Gastrocnemius medialis (tissue), 4 donors: Measurements from ENCODE around the gene ZDHHC18. TPM values are rescaled to one million over a fixed set of nuclear protein-coding genes. Genes with fewer than 3 reads are reported as not detected.

ENCODE experiments used
- ATAC-seq, 2 donors: fragments of 150-250 bp; one replicate each; pipeline ENCODE4 v1.9.1; 2016
- DNase-seq, 2 donors: peaks; one replicate each; pipeline ENCODE4 v3.0.0-alpha.2; 2019
- H3K27ac ChIP-seq, 4 donors: fragments of 200-600 bp; sonication (generic); 1 replicate in 1 of 4; 2 replicates in 3 of 4; pipeline ENCODE4 v1.5.1; 2016 to 2018; ENCODE audit warnings: mild to moderate bottlenecking in 2 of 4, moderate library complexity in 1 of 4
- H3K27me3 ChIP-seq, 3 donors: fragments of 200-600 bp; sonication (generic) in 2 of 3; 1 replicate in 1 of 3; 2 replicates in 2 of 3; pipeline versions ENCODE4 v1.5.1 to v1.6.0; 2016 to 2019; ENCODE audit warnings: mild to moderate bottlenecking in 1 of 3, moderate library complexity in 1 of 3
- H3K36me3 ChIP-seq, 2 donors: fragments of 200-600 bp; sonication (generic) in 1 of 2; one replicate each; pipeline ENCODE4 v1.5.1; 2017 to 2018
- H3K4me1 ChIP-seq, 2 donors: fragments of 200-600 bp; sonication (generic) in 1 of 2; one replicate each; pipeline ENCODE4 v1.5.1; 2016 to 2017; ENCODE audit warnings: mild to moderate bottlenecking in 2 of 2
- H3K4me3 ChIP-seq, 4 donors: fragments of 200-600 bp; sonication (generic) in 3 of 4; 1 replicate in 1 of 4; 2 replicates in 3 of 4; pipeline ENCODE4 v1.5.1; 2016 to 2019; ENCODE audit warnings: mild to moderate bottlenecking in 2 of 4
- H3K9me3 ChIP-seq, 3 donors: fragments of 200-600 bp; sonication (generic) in 2 of 3; 1 replicate in 1 of 3; 2 replicates in 2 of 3; pipeline ENCODE4 v1.5.1; 2016 to 2019
- POLR2A ChIP-seq, 2 donors: fragments of 450-650 bp; IDR thresholded peaks; one replicate each; pipeline ENCODE4 v1.6.1; 2017; ENCODE audit warnings: antibody characterized with exemption in 2 of 2, mild to moderate bottlenecking in 2 of 2, moderate library complexity in 2 of 2
- in situ Hi-C, 4 donors: fragments of 200-750 bp; cut with MboI; loops; one replicate each; pipeline versions ENCODE4 v1.15.0 to v1.8.0; 2017; ENCODE audit warnings: low sequenced_read_pairs in 4 of 4
- intact Hi-C: fragments of 100-400 bp; cut with DNase I; formaldehyde crosslinking; loops from one replicate; pipeline ENCODE4 v1.15.1; 2023; ENCODE audit warnings: low total_unique reads
- total RNA-seq, 4 donors: library from RNA; depleted of rRNA; stranded (reverse); fragments of >200 nt; gene quantifications; one replicate each; pipeline versions ENCODE4 v1.1.0 to v1.2.3, GENCODE V29; 2016
- TF ChIP-seq, protein P1 (sequence below), 5 experiments: fragments of 450-650 bp in 3 of 5; fragments of 200-600 bp in 2 of 5; sonication (generic) in 2 of 5; IDR thresholded peaks in 4 of 5; conservative IDR thresholded peaks in 1 of 5; 1 replicate in 4 of 5; 2 replicates in 1 of 5; pipeline ENCODE4 v1.5.1; 2016 to 2019; ENCODE audit warnings: antibody characterized with exemption in 5 of 5, mild to moderate bottlenecking in 3 of 5, moderate library complexity in 3 of 5

ZDHHC18 gene
- total RNA-seq, 4 donors from 2014 or later, result 8.1 to 16.3 (median 12.5) TPM

DNA sequence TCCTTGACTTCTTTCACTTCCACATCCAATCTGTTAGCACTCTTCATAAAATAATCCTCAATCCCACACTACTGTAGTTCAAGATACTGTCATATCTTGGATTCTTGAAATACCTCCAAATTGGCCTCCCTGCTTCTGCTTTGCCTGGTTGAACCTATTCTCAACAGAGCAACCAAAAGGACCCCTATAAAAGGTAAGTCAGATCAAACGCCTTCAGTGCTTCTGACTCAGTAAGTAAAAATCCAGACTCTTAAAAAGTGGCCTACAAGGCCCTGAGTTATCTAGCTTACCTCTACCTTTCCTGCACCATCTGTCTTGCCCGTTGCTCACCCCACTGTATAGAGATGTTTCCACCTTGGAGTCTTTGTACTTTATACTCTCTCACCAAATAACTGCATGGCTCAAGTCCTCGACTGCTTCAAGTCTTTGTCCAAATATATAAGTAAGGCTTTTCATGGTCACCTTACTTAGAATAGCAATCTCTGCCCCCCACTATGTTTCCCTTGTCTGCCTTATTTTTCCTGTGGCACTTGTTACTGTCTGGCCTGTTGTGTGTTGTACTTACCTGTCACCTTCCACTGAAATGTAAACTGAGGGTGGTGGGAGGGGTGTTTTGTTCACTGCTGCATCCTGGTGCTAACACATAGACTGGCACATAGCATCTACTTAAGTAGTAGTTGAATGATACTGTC, 43.8 kb upstream of the ZDHHC18 start:
- Histone ChIP-seq H3K27ac (peak overlapping the region in 3 of 4 donors; percentile 97 to 99 (median 98)), H3K9me3 (no peaks in the 10 kb centered on the region), H3K36me3 (peaks cover 0 to 34% of the 10 kb centered on the region in 2 donors), H3K27me3 (no peaks in the 10 kb centered on the region), H3K4me3 (no peak overlapping the region), H3K4me1 (peaks cover 36 to 56% of the 10 kb centered on the region in 2 donors)
- ATAC-seq, result no peak
- intact Hi-C loops, result no loop called here
- DNase-seq, result no peak
- no peak for TF ChIP-seq POLR2A (IDR thresholded peaks at IDR 0.05)
- in situ Hi-C loops, result loop anchor here in 1 of 4 donors (10.0 kb wide), 1 partner anchor 88 kb away; the partner anchor contains the start of gene ARID1A

DNA sequence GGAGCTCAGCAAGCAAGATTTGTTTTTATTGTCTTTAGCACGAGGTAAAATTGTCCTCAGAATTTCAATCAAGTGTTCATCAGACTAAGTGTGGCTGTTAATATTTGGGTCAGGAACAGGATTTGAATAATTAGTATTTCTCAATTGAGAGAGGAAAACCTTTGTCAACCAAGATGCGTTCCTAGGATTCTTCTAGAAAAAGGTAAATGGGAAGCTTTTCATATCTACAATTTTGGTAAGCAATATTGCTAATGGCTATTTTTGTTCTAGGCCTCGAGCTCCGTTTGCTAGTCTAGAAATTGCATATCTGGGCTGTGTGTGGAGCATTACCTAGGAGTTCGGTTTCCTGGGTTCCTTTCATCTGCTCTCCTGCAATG, 42.9 kb upstream of the ZDHHC18 start:
- TF ChIP-seq, protein P1, sequence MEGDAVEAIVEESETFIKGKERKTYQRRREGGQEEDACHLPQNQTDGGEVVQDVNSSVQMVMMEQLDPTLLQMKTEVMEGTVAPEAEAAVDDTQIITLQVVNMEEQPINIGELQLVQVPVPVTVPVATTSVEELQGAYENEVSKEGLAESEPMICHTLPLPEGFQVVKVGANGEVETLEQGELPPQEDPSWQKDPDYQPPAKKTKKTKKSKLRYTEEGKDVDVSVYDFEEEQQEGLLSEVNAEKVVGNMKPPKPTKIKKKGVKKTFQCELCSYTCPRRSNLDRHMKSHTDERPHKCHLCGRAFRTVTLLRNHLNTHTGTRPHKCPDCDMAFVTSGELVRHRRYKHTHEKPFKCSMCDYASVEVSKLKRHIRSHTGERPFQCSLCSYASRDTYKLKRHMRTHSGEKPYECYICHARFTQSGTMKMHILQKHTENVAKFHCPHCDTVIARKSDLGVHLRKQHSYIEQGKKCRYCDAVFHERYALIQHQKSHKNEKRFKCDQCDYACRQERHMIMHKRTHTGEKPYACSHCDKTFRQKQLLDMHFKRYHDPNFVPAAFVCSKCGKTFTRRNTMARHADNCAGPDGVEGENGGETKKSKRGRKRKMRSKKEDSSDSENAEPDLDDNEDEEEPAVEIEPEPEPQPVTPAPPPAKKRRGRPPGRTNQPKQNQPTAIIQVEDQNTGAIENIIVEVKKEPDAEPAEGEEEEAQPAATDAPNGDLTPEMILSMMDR (IDR thresholded peaks at IDR 0.05 in 4 of 5, conservative IDR thresholded peaks at IDR 0.05 in 1 of 5), result no peak
- no peak for TF ChIP-seq POLR2A (IDR thresholded peaks at IDR 0.05)
- peaks cover 0 to 24% of the 10 kb centered on the region in 2 donors for H3K36me3 ChIP-seq
- H3K4me1 ChIP-seq, result peaks cover 36 to 56% of the 10 kb centered on the region in 2 donors
- in situ Hi-C loops (loop anchor here in 1 of 4 donors (10.0 kb wide), 1 partner anchor 89 kb away; the partner anchor contains the start of gene ARID1A), intact Hi-C loops (loop anchor here (2.0 kb wide), 1 partner anchor 59 kb away; no protein-coding TSS in a partner anchor)
- H3K27ac ChIP-seq, result peak overlapping the region; percentile 93 to 99 (median 98)
- no peaks in the 10 kb centered on the region for H3K27me3 ChIP-seq
- H3K9me3 ChIP-seq, result no peaks in the 10 kb centered on the region
- DNase-seq, result no peak
- H3K4me3 ChIP-seq, result no peak overlapping the region
- ATAC-seq, result no peak

DNA sequence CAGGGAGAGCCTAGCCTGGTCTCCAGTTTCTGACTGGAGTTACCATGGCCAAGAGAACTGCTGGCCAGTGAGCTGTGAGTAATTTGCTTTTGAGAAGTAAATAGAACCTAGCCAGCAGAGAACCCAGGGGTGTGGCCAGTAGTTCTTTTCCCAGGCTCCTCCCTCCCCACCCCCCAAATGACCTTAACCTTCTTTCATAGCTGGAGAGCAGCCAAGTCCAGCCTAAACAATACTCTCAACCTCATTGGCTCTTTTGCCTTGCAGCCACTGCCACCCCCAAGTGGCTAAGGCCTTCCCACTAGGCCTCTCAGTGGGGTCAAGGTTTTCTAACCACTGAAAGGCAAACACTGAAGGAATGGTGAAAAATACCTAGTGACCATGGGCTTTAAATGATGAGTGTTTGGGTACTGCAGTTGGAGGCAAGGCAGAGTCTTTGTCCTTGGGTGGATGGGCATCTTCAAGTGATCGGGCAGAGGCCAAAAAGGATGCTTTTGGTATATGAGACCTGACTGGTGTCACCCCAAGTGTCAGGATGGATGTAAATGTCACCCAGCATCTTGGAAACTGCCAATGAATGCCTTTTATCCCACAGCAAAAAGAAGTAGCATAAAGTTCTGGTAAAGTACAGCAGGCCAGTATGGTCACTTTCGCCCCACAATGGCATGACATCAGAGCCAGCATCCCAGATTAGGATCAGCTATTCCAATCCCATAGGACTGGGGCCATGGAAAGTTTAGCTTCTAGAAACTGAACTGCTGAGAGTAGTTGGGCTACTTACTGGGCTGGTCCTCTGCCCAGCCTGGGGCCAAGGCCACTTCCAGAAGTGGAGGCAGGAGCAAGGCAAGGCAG, 42.2 kb upstream of the ZDHHC18 start:
- no peaks in the 10 kb centered on the region for H3K27me3 ChIP-seq
- intact Hi-C loops (loop anchor here (2.0 kb wide), 1 partner anchor 59 kb away; no protein-coding TSS in a partner anchor), in situ Hi-C loops (loop anchor here in 1 of 4 donors (10.0 kb wide), 1 partner anchor 89 kb away; the partner anchor contains the start of gene ARID1A)
- ATAC-seq (peak in 1 of 2 donors; percentile 24), DNase-seq (peak in 1 of 2 donors; percentile 59)
- peaks cover 0 to 18% of the 10 kb centered on the region in 2 donors for H3K36me3 ChIP-seq
- H3K4me1 ChIP-seq, result peaks cover 41 to 56% of the 10 kb centered on the region in 2 donors
- no peaks in the 10 kb centered on the region for H3K9me3 ChIP-seq
- peak overlapping the region; percentile 93 to 99 (median 98) for H3K27ac ChIP-seq
- TF ChIP-seq, protein P1 (IDR thresholded peaks at IDR 0.05 in 4 of 5, conservative IDR thresholded peaks at IDR 0.05 in 1 of 5), result no peak
- TF ChIP-seq POLR2A (IDR thresholded peaks at IDR 0.05), result no peak
- H3K4me3 ChIP-seq, result no peak overlapping the region

DNA sequence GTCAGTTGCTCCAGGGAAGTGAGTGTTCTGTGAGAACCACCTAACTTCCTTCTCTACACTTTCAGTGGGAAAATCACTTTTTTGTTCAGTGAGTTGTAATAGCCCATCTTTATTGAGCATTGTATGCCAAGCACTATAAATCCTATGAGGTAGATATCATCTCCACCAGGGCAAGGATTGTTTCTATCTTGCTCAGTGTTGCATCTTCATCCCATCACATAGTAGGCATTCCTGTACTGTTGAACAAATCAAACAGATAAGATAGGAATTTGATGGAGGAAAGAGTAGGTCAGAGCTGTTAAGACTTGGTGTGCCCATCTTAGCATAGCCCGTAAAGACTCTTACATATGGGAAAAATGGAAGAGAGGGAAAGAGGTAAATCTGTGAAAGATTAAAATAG, 41.6 kb upstream of the ZDHHC18 start:
- H3K9me3 ChIP-seq, result no peaks in the 10 kb centered on the region
- intact Hi-C loops, result loop anchor here (2.0 kb wide), 1 partner anchor 60 kb away; no protein-coding TSS in a partner anchor
- H3K4me3 ChIP-seq, result no peak overlapping the region
- DNase-seq (no peak), ATAC-seq (no peak)
- H3K27me3 ChIP-seq, result no peaks in the 10 kb centered on the region
- in situ Hi-C loops, result loop anchor here (5.0 to 10.0 kb wide), 2 partner anchors 90 to 93 kb away; partner anchors contain the start of gene ARID1A (in 1 of the 4)
- peak overlapping the region; percentile 93 to 99 (median 98) for H3K27ac ChIP-seq
- peaks cover 0 to 12% of the 10 kb centered on the region in 2 donors for H3K36me3 ChIP-seq
- TF ChIP-seq POLR2A (IDR thresholded peaks at IDR 0.05), result no peak
- TF ChIP-seq, protein P1 (IDR thresholded peaks at IDR 0.05 in 4 of 5, conservative IDR thresholded peaks at IDR 0.05 in 1 of 5), result no peak
- H3K4me1 ChIP-seq, result peaks cover 47 to 63% of the 10 kb centered on the region in 2 donors
